ENCODE results near the gene HECTD4.

HECTD4 gene

DNA sequence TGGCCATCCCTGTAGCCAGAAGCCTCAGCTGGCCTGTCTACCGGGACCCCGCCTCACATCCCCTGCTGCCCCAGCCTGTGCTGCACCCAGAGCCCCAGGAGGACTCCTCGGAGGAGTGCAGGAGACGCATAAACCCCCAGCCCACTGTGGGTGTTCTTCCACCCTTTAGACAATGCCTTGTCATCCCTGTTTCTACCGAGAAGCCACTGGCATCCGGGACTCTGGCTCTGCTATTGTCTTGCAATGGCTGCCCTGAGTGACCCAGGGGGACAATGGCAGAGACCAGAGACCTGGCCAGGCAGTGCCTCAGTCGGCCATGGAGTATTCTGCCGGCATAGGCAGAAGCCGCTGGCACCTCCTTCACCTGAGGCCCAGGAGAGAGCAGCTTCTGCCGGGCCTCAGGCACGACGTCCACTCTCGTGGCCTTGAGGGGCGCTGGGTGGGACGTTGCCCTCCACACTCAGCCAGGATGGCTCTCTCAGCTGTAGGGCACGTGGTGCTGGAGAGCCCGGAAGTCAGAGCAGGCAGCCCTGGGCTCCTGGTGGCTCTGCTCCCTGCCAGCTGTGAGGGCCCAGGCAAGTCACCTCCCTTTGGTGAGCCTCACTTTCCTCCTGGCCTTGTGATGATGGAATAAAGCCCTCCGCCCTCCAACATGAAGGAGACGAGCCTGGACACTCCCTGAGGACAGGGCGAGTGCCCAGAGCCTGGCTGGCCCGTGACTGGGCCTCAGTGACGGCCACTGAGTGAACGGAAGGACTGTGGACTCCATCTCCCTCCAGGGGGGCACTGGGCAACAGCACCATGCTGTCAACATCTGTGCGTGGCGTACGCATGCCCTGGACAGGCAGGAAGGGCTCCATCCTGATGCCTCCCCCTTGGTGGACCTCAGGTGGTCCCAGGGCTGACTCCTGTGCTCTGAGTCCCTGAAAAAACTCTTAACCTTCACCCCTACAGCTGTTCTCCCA lies 215.9 kb downstream of the HECTD4 start:
- DNase-seq: no peak
- no peak overlapping the region for H3K27ac Mint-ChIP-seq

DNA sequence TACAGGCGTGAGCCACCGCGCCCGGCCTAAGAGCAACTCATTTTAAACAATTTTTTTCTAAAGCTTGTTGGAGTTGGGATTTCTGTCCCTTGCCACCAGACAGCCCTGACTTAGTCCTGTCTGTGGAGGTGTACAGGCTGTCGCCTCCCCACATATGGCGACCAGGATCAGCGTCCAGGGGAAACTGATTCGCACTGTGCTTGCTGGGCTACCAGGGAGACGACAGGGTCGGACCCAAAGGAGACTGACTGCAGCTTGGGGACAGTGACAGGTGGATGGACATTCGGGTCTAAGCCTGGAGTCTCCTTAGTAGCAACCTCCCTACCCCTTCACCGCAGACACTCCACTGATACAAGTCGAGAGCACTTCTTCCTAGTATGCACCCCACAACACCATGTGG lies 216.6 kb downstream of the HECTD4 start:
- TF ChIP-seq, protein P1, sequence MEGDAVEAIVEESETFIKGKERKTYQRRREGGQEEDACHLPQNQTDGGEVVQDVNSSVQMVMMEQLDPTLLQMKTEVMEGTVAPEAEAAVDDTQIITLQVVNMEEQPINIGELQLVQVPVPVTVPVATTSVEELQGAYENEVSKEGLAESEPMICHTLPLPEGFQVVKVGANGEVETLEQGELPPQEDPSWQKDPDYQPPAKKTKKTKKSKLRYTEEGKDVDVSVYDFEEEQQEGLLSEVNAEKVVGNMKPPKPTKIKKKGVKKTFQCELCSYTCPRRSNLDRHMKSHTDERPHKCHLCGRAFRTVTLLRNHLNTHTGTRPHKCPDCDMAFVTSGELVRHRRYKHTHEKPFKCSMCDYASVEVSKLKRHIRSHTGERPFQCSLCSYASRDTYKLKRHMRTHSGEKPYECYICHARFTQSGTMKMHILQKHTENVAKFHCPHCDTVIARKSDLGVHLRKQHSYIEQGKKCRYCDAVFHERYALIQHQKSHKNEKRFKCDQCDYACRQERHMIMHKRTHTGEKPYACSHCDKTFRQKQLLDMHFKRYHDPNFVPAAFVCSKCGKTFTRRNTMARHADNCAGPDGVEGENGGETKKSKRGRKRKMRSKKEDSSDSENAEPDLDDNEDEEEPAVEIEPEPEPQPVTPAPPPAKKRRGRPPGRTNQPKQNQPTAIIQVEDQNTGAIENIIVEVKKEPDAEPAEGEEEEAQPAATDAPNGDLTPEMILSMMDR (IDR thresholded peaks at IDR 0.05): no peak
- Mint-ChIP-seq H3K36me3 (ENCODE audit: low read depth) (peaks cover 31% of the 10 kb centered on the region), H3K4me3 (no peak overlapping the region), H3K9me3 (no peaks in the 10 kb centered on the region), H3K27me3 (ENCODE audit: low read depth, poor library complexity) (no peaks in the 10 kb centered on the region), H3K27ac (no peak overlapping the region), H3K4me1 (no peaks in the 10 kb centered on the region)
- DNase-seq: no peak

More for the DNA sequence above, 215.9 kb downstream of the HECTD4 start:
- H3K36me3 Mint-ChIP-seq (ENCODE audit: low read depth): peaks cover 24% of the 10 kb centered on the region
- no peaks in the 10 kb centered on the region for H3K4me1 Mint-ChIP-seq
- no peak overlapping the region for H3K4me3 Mint-ChIP-seq
- TF ChIP-seq, protein P1 (IDR thresholded peaks at IDR 0.05): no peak
- no peaks in the 10 kb centered on the region for H3K27me3 Mint-ChIP-seq (ENCODE audit: low read depth, poor library complexity)
- H3K9me3 Mint-ChIP-seq: no peaks in the 10 kb centered on the region

GRCh38 chr12:112164011-112164660 lies 218.1 kb downstream of the HECTD4 start:
- DNase-seq: no peak
- TF ChIP-seq, protein P1 (IDR thresholded peaks at IDR 0.05): no peak
- Mint-ChIP-seq H3K9me3 (peaks cover 9% of the 10 kb centered on the region), H3K27me3 (ENCODE audit: low read depth, poor library complexity) (no peaks in the 10 kb centered on the region), H3K4me1 (no peaks in the 10 kb centered on the region), H3K27ac (no peak overlapping the region), H3K4me3 (no peak overlapping the region), H3K36me3 (ENCODE audit: low read depth) (peaks cover 40% of the 10 kb centered on the region)

GRCh38 chr12:112163471-112163991 lies 218.7 kb downstream of the HECTD4 start:
- Mint-ChIP-seq H3K4me1 (no peaks in the 10 kb centered on the region), H3K4me3 (no peak overlapping the region), H3K36me3 (ENCODE audit: low read depth) (peaks cover 46% of the 10 kb centered on the region), H3K27me3 (ENCODE audit: low read depth, poor library complexity) (no peaks in the 10 kb centered on the region), H3K27ac (no peak overlapping the region), H3K9me3 (peaks cover 15% of the 10 kb centered on the region)
- TF ChIP-seq, protein P1 (IDR thresholded peaks at IDR 0.05): no peak
- no peak for DNase-seq

GRCh38 chr12:112163056-112163455 lies 219.2 kb downstream of the HECTD4 start:
- H3K36me3 Mint-ChIP-seq (ENCODE audit: low read depth): peaks cover 51% of the 10 kb centered on the region
- H3K27ac Mint-ChIP-seq: peak overlapping the region; percentile 57
- H3K4me1 Mint-ChIP-seq: no peaks in the 10 kb centered on the region
- no peak overlapping the region for H3K4me3 Mint-ChIP-seq
- H3K27me3 Mint-ChIP-seq (ENCODE audit: low read depth, poor library complexity): no peaks in the 10 kb centered on the region
- H3K9me3 Mint-ChIP-seq: peaks cover 20% of the 10 kb centered on the region
- TF ChIP-seq, protein P1 (IDR thresholded peaks at IDR 0.05): no peak
- no peak for DNase-seq
